Measurements from ENCODE around the gene MED12. TPM values are rescaled to one million over a fixed set of nuclear protein-coding genes. Genes with fewer than 3 reads are reported as not detected.
A peak's percentile ranks its signal among the peaks of the same experiment; 100 is the strongest.
"Not testable (repeated sequence)": the region's sequence is repeated elsewhere in the genome, so short reads cannot be mapped to it uniquely, and the experiment has no call there.

Gene MED12
- total and polyA plus RNA-seq, 8 donors: 6.2 to 53.3 (median 27.9) TPM

- 63 to 92% (median 86%) methylated on average over 1 of the region's 1 CpG for WGBS, 5 donors
- no peak for DNase-seq
- intact Hi-C loops (cut with DNase I; ENCODE audit: low total_unique reads): no loop called here
- Histone ChIP-seq H3K27me3 (peaks cover 0 to 3% (median 0%) of the 10 kb centered on the region in 3 donors), H3K4me1 (no peaks in the 10 kb centered on the region), H3K9me3 (no peaks in the 10 kb centered on the region), H3K4me3 (no peak overlapping the region), H3K27ac (no peak overlapping the region), H3K36me3 (no peaks in the 10 kb centered on the region)
- TF ChIP-seq CTCF (IDR thresholded peaks at IDR 0.05): no peak
- TF ChIP-seq EP300 (IDR thresholded peaks at IDR 0.05): no peak
- no peak for TF ChIP-seq POLR2AphosphoS5 (IDR thresholded peaks at IDR 0.05)
- no peak for TF ChIP-seq POLR2A (IDR thresholded peaks at IDR 0.05)
Observed at GRCh38 chrX:71174795-71175194, 56.4 kb downstream of the MED12 start.

- 82 to 94% (median 90%) methylated on average over 5 of the region's 5 CpGs for WGBS, 5 donors
- DNase-seq: no peak
- Histone ChIP-seq H3K4me1 (peaks cover 0 to 1% (median 0%) of the 10 kb centered on the region in 4 donors), H3K27me3 (peaks cover 0 to 3% (median 0%) of the 10 kb centered on the region in 3 donors), H3K27ac (no peak overlapping the region), H3K9me3 (no peaks in the 10 kb centered on the region), H3K4me3 (no peak overlapping the region), H3K36me3 (no peaks in the 10 kb centered on the region)
- TF ChIP-seq POLR2AphosphoS5 (IDR thresholded peaks at IDR 0.05): no peak
- TF ChIP-seq EP300 (IDR thresholded peaks at IDR 0.05): no peak
- intact Hi-C loops (cut with DNase I; ENCODE audit: low total_unique reads): no loop called here
Observed at GRCh38 chrX:71175531-71175930, 57.1 kb downstream of the MED12 start.

- no peak for TF ChIP-seq CTCF (IDR thresholded peaks at IDR 0.05)
- TF ChIP-seq EP300 (IDR thresholded peaks at IDR 0.05): no peak
- DNase-seq: no peak
- H3K36me3 ChIP-seq: no peaks in the 10 kb centered on the region
- 56 to 76% (median 65%) methylated on average over 3 of the region's 3 CpGs for WGBS, 5 donors
- peaks cover 0 to 10% (median 2%) of the 10 kb centered on the region in 4 donors for H3K4me1 ChIP-seq
- H3K4me3 ChIP-seq: no peak overlapping the region
- intact Hi-C loops (cut with DNase I; ENCODE audit: low total_unique reads): no loop called here
- peaks cover 0 to 5% (median 0%) of the 10 kb centered on the region in 3 donors for H3K27me3 ChIP-seq
- H3K9me3 ChIP-seq: no peaks in the 10 kb centered on the region
- H3K27ac ChIP-seq: no peak overlapping the region
Observed at GRCh38 chrX:71177327-71177726, 58.9 kb downstream of the MED12 start.

GRCh38 chrX:71178908-71179307 is 60.5 kb downstream of the MED12 start:
- H3K4me1 ChIP-seq: peaks cover 0 to 15% (median 4%) of the 10 kb centered on the region in 4 donors
- WGBS, 5 donors: 0 to 4% (median 4%) methylated on average over 4 of the region's 4 CpGs
- H3K4me3 ChIP-seq: no peak overlapping the region
- peaks cover 0 to 8% (median 0%) of the 10 kb centered on the region in 3 donors for H3K27me3 ChIP-seq
- H3K27ac ChIP-seq: no peak overlapping the region
- TF ChIP-seq POLR2AphosphoS5 (IDR thresholded peaks at IDR 0.05) (no peak), EP300 (IDR thresholded peaks at IDR 0.05) (no peak), CTCF (IDR thresholded peaks at IDR 0.05) (peak in 5 of 7 experiments; percentile 39 to 73 (median 65)), POLR2A (IDR thresholded peaks at IDR 0.05) (no peak)
- H3K36me3 ChIP-seq: no peaks in the 10 kb centered on the region
- DNase-seq: peak; percentile 65 to 89
- no peaks in the 10 kb centered on the region for H3K9me3 ChIP-seq
- intact Hi-C loops (cut with DNase I; ENCODE audit: low total_unique reads): no loop called here

GRCh38 chrX:71180579-71181265 is 62.3 kb downstream of the MED12 start:
- H3K9me3 ChIP-seq; H3K36me3 ChIP-seq; intact Hi-C loops (cut with DNase I; ENCODE audit: low total_unique reads); H3K27me3 ChIP-seq: not testable (repeated sequence)
- Histone ChIP-seq H3K27ac (peak overlapping the region in 4 of 5 donors; percentile 77 to 88 (median 86)), H3K4me3 (peak overlapping the region in 1 of 4 donors; percentile 33), H3K4me1 (peaks cover 0 to 15% (median 4%) of the 10 kb centered on the region in 4 donors)
- TF ChIP-seq POLR2AphosphoS5 (IDR thresholded peaks at IDR 0.05): peak in 1 of 3 donors; percentile 31
- WGBS, 5 donors: 64 to 79% (median 68%) methylated on average over 9 of the region's 9 CpGs
- peak in 1 of 2 donors; percentile 40 for DNase-seq

Data from stomach (tissue), 9 donors.